22Rv1 (cell line): ENCODE data around the gene BDH1.
"Not testable (repeated sequence)": the region's sequence is repeated elsewhere in the genome, so short reads cannot be mapped to it uniquely, and the experiment has no call there.

Source experiments
- H3K27ac ChIP-seq: fragments of 450-650 bp; 2 replicates; pipeline ENCODE4 v1.5.1; 2017
- ZFX ChIP-seq: fragments of 450-650 bp; IDR thresholded peaks from 2 replicates; pipeline ENCODE4 v1.6.1; 2017; ENCODE audit warnings: antibody characterized with exemption, borderline replicate concordance
- TF ChIP-seq, protein P1 (sequence below): fragments of 450-650 bp; IDR thresholded peaks from 2 replicates; pipeline ENCODE4 v1.5.1; 2017; ENCODE audit warnings: mild to moderate bottlenecking

The BDH1 gene

GRCh38 chr3:197575362-197575761, 19.6 kb upstream of the BDH1 start:
- H3K27ac ChIP-seq: no peak overlapping the region
- no peak for TF ChIP-seq ZFX
- TF ChIP-seq, protein P1, sequence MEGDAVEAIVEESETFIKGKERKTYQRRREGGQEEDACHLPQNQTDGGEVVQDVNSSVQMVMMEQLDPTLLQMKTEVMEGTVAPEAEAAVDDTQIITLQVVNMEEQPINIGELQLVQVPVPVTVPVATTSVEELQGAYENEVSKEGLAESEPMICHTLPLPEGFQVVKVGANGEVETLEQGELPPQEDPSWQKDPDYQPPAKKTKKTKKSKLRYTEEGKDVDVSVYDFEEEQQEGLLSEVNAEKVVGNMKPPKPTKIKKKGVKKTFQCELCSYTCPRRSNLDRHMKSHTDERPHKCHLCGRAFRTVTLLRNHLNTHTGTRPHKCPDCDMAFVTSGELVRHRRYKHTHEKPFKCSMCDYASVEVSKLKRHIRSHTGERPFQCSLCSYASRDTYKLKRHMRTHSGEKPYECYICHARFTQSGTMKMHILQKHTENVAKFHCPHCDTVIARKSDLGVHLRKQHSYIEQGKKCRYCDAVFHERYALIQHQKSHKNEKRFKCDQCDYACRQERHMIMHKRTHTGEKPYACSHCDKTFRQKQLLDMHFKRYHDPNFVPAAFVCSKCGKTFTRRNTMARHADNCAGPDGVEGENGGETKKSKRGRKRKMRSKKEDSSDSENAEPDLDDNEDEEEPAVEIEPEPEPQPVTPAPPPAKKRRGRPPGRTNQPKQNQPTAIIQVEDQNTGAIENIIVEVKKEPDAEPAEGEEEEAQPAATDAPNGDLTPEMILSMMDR: no peak

DNA sequence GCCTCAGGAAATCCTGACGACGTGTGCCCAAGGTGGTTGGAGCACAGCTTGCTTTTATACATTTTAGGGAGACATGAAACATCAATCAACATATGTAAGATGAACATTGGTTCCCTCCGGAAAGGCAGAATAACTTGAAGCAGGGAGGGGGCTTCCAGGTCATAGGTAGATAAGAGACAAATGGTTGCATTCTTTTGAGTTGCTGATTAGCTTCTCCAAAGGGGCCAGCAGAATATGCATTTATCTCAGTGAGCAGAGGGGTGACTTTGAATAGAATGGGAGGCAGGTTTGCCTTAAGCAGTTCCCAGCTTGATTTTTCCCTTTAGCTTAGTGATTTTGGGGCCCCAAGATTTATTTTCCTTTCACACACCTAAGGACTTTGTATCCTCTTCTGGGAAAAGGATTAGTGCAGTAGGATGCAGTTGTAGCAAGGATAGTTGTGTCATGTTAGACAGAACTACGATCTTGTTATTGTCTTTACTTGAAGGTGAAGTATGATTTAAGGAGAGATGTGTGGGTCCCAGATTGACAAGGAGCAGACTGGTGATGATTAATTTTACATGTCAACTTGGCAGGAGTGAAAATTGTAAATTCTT, 18.7 kb upstream of the BDH1 start:
- H3K27ac ChIP-seq: not testable (repeated sequence)

GRCh38 chr3:197573048-197573767, 17.4 kb upstream of the BDH1 start:
- TF ChIP-seq ZFX: no peak
- TF ChIP-seq, protein P1: no peak
- H3K27ac ChIP-seq: no peak overlapping the region

DNA sequence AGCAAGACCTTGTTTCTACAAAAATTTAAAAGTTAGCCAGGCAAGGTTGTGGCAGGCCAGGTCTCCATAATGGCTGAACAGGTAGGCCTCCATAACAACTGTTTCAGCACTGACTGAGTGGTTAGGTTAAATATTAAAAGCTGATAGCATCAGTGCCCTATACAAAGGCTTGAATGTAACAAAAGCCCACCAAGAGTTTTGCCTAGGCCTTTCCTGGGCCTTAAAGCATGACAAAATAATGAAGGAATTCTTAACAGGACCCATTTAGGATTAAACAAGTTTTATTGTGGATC, 16.1 kb upstream of the BDH1 start:
- not testable (repeated sequence) for H3K27ac ChIP-seq

DNA sequence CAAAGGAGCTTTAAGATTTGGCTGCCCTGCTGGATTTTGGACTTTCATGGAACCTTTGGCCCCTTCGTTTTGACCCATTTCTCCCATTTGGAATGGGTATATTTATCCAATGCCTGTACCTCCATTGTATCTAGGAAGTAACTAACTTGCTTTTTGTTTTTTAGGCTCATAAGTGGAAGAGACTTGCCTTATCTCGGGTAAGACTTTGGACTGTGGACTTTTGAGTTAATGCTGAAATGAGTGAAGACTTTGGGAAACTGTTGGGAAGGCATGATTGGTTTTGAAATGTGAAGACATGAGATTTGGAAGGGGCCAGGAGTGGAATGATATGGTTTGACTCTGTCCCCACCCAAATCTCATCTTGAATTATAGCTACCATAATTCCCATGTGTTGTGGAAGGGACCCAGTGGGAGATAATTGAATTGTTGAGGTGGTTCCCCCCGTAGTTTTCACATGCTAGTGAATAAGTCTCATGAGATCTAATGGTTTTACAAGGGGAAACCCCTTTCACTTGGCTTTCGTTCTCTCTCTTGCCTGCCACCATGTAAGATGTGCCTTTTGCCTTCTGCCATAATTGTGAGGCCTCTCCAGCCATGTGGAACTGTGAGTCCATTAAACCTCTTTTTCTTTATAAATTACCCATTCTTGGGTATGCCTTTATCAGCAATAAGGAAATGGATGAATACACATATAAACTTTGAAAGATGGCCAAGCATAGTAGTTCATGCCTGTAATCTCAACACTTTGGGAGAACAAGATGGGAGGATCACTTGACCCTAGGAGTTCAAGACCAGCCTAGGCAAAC, 15.5 kb upstream of the BDH1 start:
- not testable (repeated sequence) for H3K27ac ChIP-seq

- H3K27ac ChIP-seq: not testable (repeated sequence)
Observed at GRCh38 chr3:197569433-197569832, 13.7 kb upstream of the BDH1 start.

- TF ChIP-seq, protein P1: no peak
- no peak for TF ChIP-seq ZFX
- no peak overlapping the region for H3K27ac ChIP-seq
Observed at GRCh38 chr3:197567904-197568681, 12.3 kb upstream of the BDH1 start.

- H3K27ac ChIP-seq: not testable (repeated sequence)
Observed at GRCh38 chr3:197566155-197566554, 10.4 kb upstream of the BDH1 start.

DNA sequence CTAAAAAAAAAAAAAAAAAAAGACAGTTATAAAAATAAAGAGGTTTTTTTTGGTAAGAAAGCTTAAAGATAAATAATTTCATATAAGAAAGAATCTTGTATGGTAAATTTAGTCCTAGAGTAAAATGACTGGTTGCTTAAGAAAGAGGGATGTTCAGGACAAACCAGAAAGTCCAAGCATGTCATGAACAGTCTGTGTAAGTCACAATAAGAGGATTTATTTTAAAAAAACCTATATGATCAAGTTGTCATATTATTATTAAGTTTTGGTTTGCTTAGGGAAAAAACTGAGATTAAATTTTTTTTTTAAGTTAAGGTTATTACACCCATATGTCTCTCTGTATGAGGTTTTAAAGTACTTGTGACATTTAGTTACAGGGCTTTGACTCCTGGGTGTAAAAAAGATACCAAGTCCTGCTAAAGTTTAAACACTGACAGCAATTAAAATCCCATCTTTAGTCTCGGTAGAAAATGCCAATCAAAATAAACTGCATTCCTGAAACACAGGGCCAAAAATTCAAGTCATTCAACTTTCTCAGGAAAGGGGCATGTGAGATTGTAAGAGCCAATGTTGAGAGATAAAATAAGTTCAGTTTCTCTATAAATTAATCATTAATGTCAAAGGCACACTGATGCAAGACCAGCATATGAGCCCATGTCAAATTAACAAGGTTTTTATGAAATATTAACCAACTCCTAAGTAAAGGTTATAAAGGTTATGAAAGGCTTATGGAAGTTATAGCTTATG, 8.5 kb upstream of the BDH1 start:
- no peak overlapping the region for H3K27ac ChIP-seq
- TF ChIP-seq, protein P1: no peak
- TF ChIP-seq ZFX: no peak
